IMR-90 (cell line): ENCODE results near the gene IL22RA2. TPM values are rescaled to one million over a fixed set of nuclear protein-coding genes. Genes with fewer than 3 reads are reported as not detected.

Experiments used
- ATAC-seq: fragments of 200-7000 bp; cut with Tn5 transposase; 2 replicates; pipeline ENCODE4 v1.9.1; 2020; ENCODE audit warnings: low read depth, mild to moderate bottlenecking, moderate library complexity
- BruUV-seq: library from RNA; stranded (reverse); fragments of 400-500 nt; replicated peaks from 2 replicates; lab custom pipeline; 2021; lab: Mats Ljungman, UMichigan
- CTCF ChIA-PET: fragments of 300-600 bp; formaldehyde crosslinking; extraction: SDS; loops from one replicate; lab custom pipeline; 2021; ENCODE audit warnings: antibody characterized with exemption; lab: Yijun Ruan, JAX
- POLR2A ChIA-PET: fragments of 300-600 bp; sonication (Branson Sonifier 250); formaldehyde crosslinking; loops from one replicate; lab custom pipeline; 2022; ENCODE audit warnings: antibody characterized with exemption; ENCODE audit not compliant: unreplicated experiment; lab: Charles Lee
- DNase-seq: peaks from one replicate; pipeline ENCODE4 v3.0.0; 2013
- H2AFZ ChIP-seq: replicated peaks from 2 replicates; pipeline ENCODE3; 2013; ENCODE audit warnings: low read length, mild to moderate bottlenecking; ENCODE audit not compliant: poor library complexity
- H2AK5ac ChIP-seq: 2 replicates; pipeline ENCODE4 v1.6.1; 2013; ENCODE audit warnings: low read depth, low read length, inconsistent platforms
- H2AK9ac ChIP-seq: replicated peaks from 2 replicates; pipeline ENCODE3; 2013; ENCODE audit warnings: mild to moderate bottlenecking, low read depth, low read length, moderate library complexity; ENCODE audit not compliant: poor library complexity
- H2BK120ac ChIP-seq: 2 replicates; pipeline ENCODE4 v1.6.1; 2013; ENCODE audit warnings: low read depth, low read length, inconsistent platforms
- H2BK15ac ChIP-seq: 3 replicates; pipeline ENCODE4 v1.6.1; 2013; ENCODE audit warnings: low read depth, low read length, inconsistent platforms
- H2BK20ac ChIP-seq: 2 replicates; pipeline ENCODE4 v1.6.1; 2013; ENCODE audit warnings: low read depth, mild to moderate bottlenecking, inconsistent platforms, low read length, moderate library complexity
- H2BK5ac ChIP-seq: 2 replicates; pipeline ENCODE4 v1.6.1; 2013; ENCODE audit warnings: mild to moderate bottlenecking, low read depth, low read length, inconsistent platforms; ENCODE audit not compliant: poor library complexity, severe bottlenecking
- H3K14ac ChIP-seq: replicated peaks from 2 replicates; pipeline ENCODE4 v1.6.1; 2013; ENCODE audit warnings: low read depth, low read length, inconsistent platforms
- H3K18ac ChIP-seq: 2 replicates; pipeline ENCODE4 v1.6.1; 2013; ENCODE audit warnings: low read depth, low read length, control low read depth
- H3K23ac ChIP-seq: 2 replicates; pipeline ENCODE4 v1.6.1; 2013; ENCODE audit warnings: low read depth, low read length, inconsistent platforms
- H3K27ac ChIP-seq: 2 replicates; pipeline ENCODE4 v1.5.1; 2013; ENCODE audit warnings: mild to moderate bottlenecking, control low read depth, low read length; ENCODE audit not compliant: insufficient read depth
- H3K27me3 ChIP-seq: 2 replicates; pipeline ENCODE4 v1.6.1; 2013; ENCODE audit warnings: low read length; ENCODE audit not compliant: control insufficient read depth, insufficient read depth
- H3K36me3 ChIP-seq: 2 replicates; pipeline ENCODE4 v1.6.1; 2013; ENCODE audit warnings: low read length, mixed read lengths; ENCODE audit not compliant: control insufficient read depth, insufficient read depth
- H3K4ac ChIP-seq: 2 replicates; pipeline ENCODE4 v1.6.1; 2013; ENCODE audit warnings: low read depth, low read length, inconsistent platforms
- H3K4me1 ChIP-seq: 2 replicates; pipeline ENCODE4 v1.6.1; 2013; ENCODE audit warnings: low read length, mixed read lengths; ENCODE audit not compliant: control insufficient read depth, insufficient read depth
- H3K4me2 ChIP-seq: 2 replicates; pipeline ENCODE4 v1.6.1; 2013; ENCODE audit warnings: low read depth, mild to moderate bottlenecking, control low read depth, low read length, moderate library complexity
- H3K4me3 ChIP-seq: 2 replicates; pipeline ENCODE4 v1.5.1; 2013; ENCODE audit warnings: low read depth, mild to moderate bottlenecking, control low read depth, low read length, moderate library complexity; ENCODE audit not compliant: insufficient read depth
- H3K56ac ChIP-seq: 2 replicates; pipeline ENCODE4 v1.6.1; 2013; ENCODE audit warnings: low read length, inconsistent platforms; ENCODE audit not compliant: insufficient read depth; ENCODE audit errors: extremely low read depth
- H3K79me1 ChIP-seq, 2 experiments: 2 replicates each; pipeline ENCODE4 v1.6.1; 2013; ENCODE audit warnings: low read length in 2 of 2, inconsistent platforms in 1 of 2, low read depth in 1 of 2
- H3K9ac ChIP-seq: 2 replicates; pipeline ENCODE4 v1.6.1; 2013; ENCODE audit warnings: low read depth, low read length, control low read depth
- H3K9me1 ChIP-seq: 2 replicates; pipeline ENCODE4 v1.6.1; 2013; ENCODE audit warnings: low read length, inconsistent platforms; ENCODE audit not compliant: insufficient read depth
- H3K9me3 ChIP-seq: 2 replicates; pipeline ENCODE4 v1.6.1; 2013; ENCODE audit warnings: low read length; ENCODE audit not compliant: control insufficient read depth, insufficient read depth
- H4K20me1 ChIP-seq: 2 replicates; pipeline ENCODE4 v1.6.1; 2013; ENCODE audit warnings: low read length, inconsistent platforms; ENCODE audit not compliant: insufficient read depth
- H4K5ac ChIP-seq: 2 replicates; pipeline ENCODE4 v1.6.1; 2013; ENCODE audit warnings: mild to moderate bottlenecking, low read depth, low read length, control low read depth
- H4K8ac ChIP-seq, 2 experiments: 2 replicates each; pipeline ENCODE4 v1.6.1; 2013; ENCODE audit warnings: low read depth in 2 of 2, low read length in 2 of 2, control low read depth in 1 of 2, inconsistent platforms in 1 of 2
- H4K91ac ChIP-seq: 2 replicates; pipeline ENCODE4 v1.6.1; 2013; ENCODE audit warnings: low read depth, low read length, inconsistent platforms; ENCODE audit not compliant: insufficient read depth
- BHLHE40 ChIP-seq: fragments of 150-350 bp; IDR thresholded peaks from 2 replicates; pipeline ENCODE4 v1.6.1; 2016; ENCODE audit warnings: mild to moderate bottlenecking, low read depth, low read length
- CEBPB ChIP-seq: IDR thresholded peaks from 2 replicates; pipeline ENCODE4 v1.6.1; 2012; ENCODE audit warnings: low read depth, low read length, improper control_type of control experiment
- CHD1 ChIP-seq: IDR thresholded peaks from 2 replicates; pipeline ENCODE4 v1.6.1; 2012; ENCODE audit warnings: low read depth, low read length, improper control_type of control experiment
- CTCF ChIP-seq: conservative IDR thresholded peaks from 2 replicates; pipeline ENCODE4 v1.5.1; 2012; ENCODE audit warnings: mild to moderate bottlenecking, low read depth, low read length, improper control_type of control experiment
- ELK1 ChIP-seq: fragments of 150-350 bp; IDR thresholded peaks from 2 replicates; pipeline ENCODE4 v1.6.1; 2016; ENCODE audit warnings: low read depth, mild to moderate bottlenecking, low read length, moderate library complexity, borderline replicate concordance
- FOS ChIP-seq: fragments of 150-350 bp; IDR thresholded peaks from 2 replicates; pipeline ENCODE4 v1.6.1; 2016; ENCODE audit warnings: low read depth, low read length
- MAZ ChIP-seq: IDR thresholded peaks from 2 replicates; pipeline ENCODE4 v1.6.1; 2012; ENCODE audit warnings: low read depth, mild to moderate bottlenecking, low read length, improper control_type of control experiment, moderate library complexity, borderline replicate concordance
- MXI1 ChIP-seq: IDR thresholded peaks from 2 replicates; pipeline ENCODE4 v1.6.1; 2012; ENCODE audit warnings: low read depth, mild to moderate bottlenecking, low read length, moderate library complexity, borderline replicate concordance
- WGBS, 2 experiments: methylation state at CpG; one replicate each; pipeline versions ENCODE4 v1.1.5 to v1.1.7; 2013; ENCODE audit warnings: missing lambda C conversion rate in 2 of 2; ENCODE audit not compliant: insufficient read length in 1 of 2; ENCODE audit errors: extremely low coverage in 2 of 2; 5-methylcytosine and 5-hydroxymethylcytosine counted together
- dilution Hi-C: fragments of 300-500 bp; cut with HindIII; formaldehyde crosslinking; loops from one replicate; pipeline ENCODE4 v1.14.3; 2018; ENCODE audit warnings: low sequenced_read_pairs; ENCODE audit not compliant: unreplicated experiment
- in situ Hi-C: fragments of 300-500 bp; cut with MboI; formaldehyde crosslinking; loops from 3 replicates; pipeline ENCODE4 v1.14.3; 2019; ENCODE audit warnings: low sequenced_read_pairs, inconsistent platforms, mixed read lengths
- intact Hi-C: fragments of 100-400 bp; cut with micrococcal nuclease; formaldehyde crosslinking; loops from 2 replicates; pipeline ENCODE4 v1.10.0; 2022
- polyA plus RNA-seq, 3 experiments: library from polyadenylated mRNA; depleted of rRNA; stranded (reverse); fragments of >200 nt; gene quantifications; 2 replicates each; pipeline ENCODE4 v1.2.3, GENCODE V29; 2012; ENCODE audit warnings: low replicate concordance in 1 of 3
- total RNA-seq: library from RNA; depleted of rRNA; stranded (reverse); fragments of >200 nt; gene quantifications from 2 replicates; pipeline ENCODE4 v1.2.3, GENCODE V29; 2012

The IL22RA2 gene
- total and polyA plus RNA-seq, 2 of the 4 experiments (the other 2 are of a cell fraction): not detected

- no peak overlapping the region for H3K18ac ChIP-seq
- no CpG with 5 or more reads among the region's 5 CpGs for WGBS, 2 experiments
- no peak overlapping the region for H3K14ac ChIP-seq
- in situ Hi-C loops: no loop called here
- no peak overlapping the region for H2AK9ac ChIP-seq
- no peak overlapping the region for H2BK5ac ChIP-seq
- H3K79me1 ChIP-seq: no peaks in the 10 kb centered on the region
- H3K9me3 ChIP-seq: peaks cover 6% of the 10 kb centered on the region
- peaks cover 1% of the 10 kb centered on the region; the same call in 1 of the 2 replicates for H3K27me3 ChIP-seq
- H2BK120ac ChIP-seq: no peak overlapping the region
- no peak overlapping the region for H2AFZ ChIP-seq
- no peak overlapping the region for H3K4me2 ChIP-seq
- H3K23ac ChIP-seq: no peak overlapping the region
- H4K20me1 ChIP-seq: no peaks in the 10 kb centered on the region
- TF ChIP-seq CEBPB (no peak), FOS (no peak), MXI1 (no peak), CTCF (no peak), BHLHE40 (no peak), ELK1 (no peak), CHD1 (no peak), MAZ (no peak)
- ATAC-seq (no peak), DNase-seq (no peak)
- no peak overlapping the region for H2BK20ac ChIP-seq
- no TSS peak for BruUV-seq
- H3K9ac ChIP-seq: no peak overlapping the region
- ChIA-PET POLR2A (no interaction called here), CTCF (no interaction called here)
- H3K56ac ChIP-seq: no peak overlapping the region
- no peaks in the 10 kb centered on the region for H3K4me1 ChIP-seq
- H3K9me1 ChIP-seq: no peaks in the 10 kb centered on the region
- H3K27ac ChIP-seq: no peak overlapping the region
- dilution Hi-C loops: no loop called here
- H4K5ac ChIP-seq: no peak overlapping the region
- H3K4ac ChIP-seq: no peak overlapping the region
- H3K4me3 ChIP-seq: no peak overlapping the region
- H2AK5ac ChIP-seq: no peak overlapping the region
- H2BK15ac ChIP-seq: no peak overlapping the region
- intact Hi-C loops: no loop called here
- H4K91ac ChIP-seq: no peak overlapping the region
- no peak overlapping the region for H4K8ac ChIP-seq
- no peaks in the 10 kb centered on the region for H3K36me3 ChIP-seq
Measured at GRCh38 chr6:137176729-137177128, 3.3 kb upstream of the IL22RA2 start.
